ENCODE results near the gene PPL.

Gene PPL

GRCh38 chr16:4837733-4838501 is 99.0 kb downstream of the PPL start:
- H3K27ac Mint-ChIP-seq = peak overlapping the region; percentile 27
- peaks cover 54% of the 10 kb centered on the region for H3K36me3 Mint-ChIP-seq
- no peak for ATAC-seq
- no peaks in the 10 kb centered on the region for H3K27me3 Mint-ChIP-seq
- no peaks in the 10 kb centered on the region for H3K9me3 Mint-ChIP-seq
- peaks cover 8% of the 10 kb centered on the region for H3K4me1 Mint-ChIP-seq
- no peak overlapping the region for H3K4me3 Mint-ChIP-seq

GRCh38 chr16:4836727-4837126 is 100.2 kb downstream of the PPL start:
- Mint-ChIP-seq H3K4me3 (no peak overlapping the region), H3K36me3 (peaks cover 64% of the 10 kb centered on the region), H3K27me3 (no peaks in the 10 kb centered on the region), H3K27ac (no peak overlapping the region), H3K4me1 (peaks cover 13% of the 10 kb centered on the region), H3K9me3 (no peaks in the 10 kb centered on the region)
- no peak for ATAC-seq

GRCh38 chr16:4833584-4833983 is 103.4 kb downstream of the PPL start:
- Mint-ChIP-seq H3K9me3 (no peaks in the 10 kb centered on the region), H3K4me3 (no peak overlapping the region), H3K27ac (no peak overlapping the region), H3K27me3 (no peaks in the 10 kb centered on the region), H3K36me3 (peaks cover 57% of the 10 kb centered on the region), H3K4me1 (peaks cover 13% of the 10 kb centered on the region)
- ATAC-seq = no peak

GRCh38 chr16:4832698-4833343 is 104.1 kb downstream of the PPL start:
- Mint-ChIP-seq H3K9me3 (no peaks in the 10 kb centered on the region), H3K27me3 (no peaks in the 10 kb centered on the region), H3K4me1 (peaks cover 13% of the 10 kb centered on the region), H3K27ac (no peak overlapping the region), H3K4me3 (no peak overlapping the region), H3K36me3 (peaks cover 50% of the 10 kb centered on the region)
- no peak for ATAC-seq
